Gastrocnemius medialis (tissue), 4 donors: ENCODE results near the gene DCLRE1A.

Experiments used
- POLR2A ChIP-seq, 2 donors: fragments of 450-650 bp; IDR thresholded peaks; one replicate each; pipeline ENCODE4 v1.6.1; 2017; ENCODE audit warnings: antibody characterized with exemption in 2 of 2, mild to moderate bottlenecking in 2 of 2, moderate library complexity in 2 of 2
- TF ChIP-seq, protein P1 (sequence below), 5 experiments: fragments of 450-650 bp in 3 of 5; fragments of 200-600 bp in 2 of 5; sonication (generic) in 2 of 5; IDR thresholded peaks in 4 of 5; conservative IDR thresholded peaks in 1 of 5; 1 replicate in 4 of 5; 2 replicates in 1 of 5; pipeline ENCODE4 v1.5.1; 2016 to 2019; ENCODE audit warnings: antibody characterized with exemption in 5 of 5, mild to moderate bottlenecking in 3 of 5, moderate library complexity in 3 of 5

DNA sequence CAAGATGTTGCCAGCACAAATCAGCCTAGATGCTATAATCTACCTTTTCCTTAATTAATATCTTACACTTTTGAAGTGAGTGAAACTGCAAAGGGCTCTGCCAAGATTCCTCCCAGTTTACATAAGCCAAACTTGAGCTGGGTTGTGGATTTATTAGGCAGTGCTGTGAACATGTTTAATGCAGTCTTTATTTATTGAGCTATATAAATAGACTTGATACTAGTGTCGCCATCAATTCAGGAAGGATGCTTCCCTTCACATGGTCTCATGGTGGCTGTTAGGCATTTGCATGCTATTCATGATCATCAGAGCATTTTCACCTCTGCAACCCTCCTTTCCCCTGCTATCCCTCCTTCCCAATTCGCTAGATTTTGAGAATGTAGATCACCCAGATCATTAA lies 62.2 kb downstream of the DCLRE1A start:
- TF ChIP-seq, protein P1, sequence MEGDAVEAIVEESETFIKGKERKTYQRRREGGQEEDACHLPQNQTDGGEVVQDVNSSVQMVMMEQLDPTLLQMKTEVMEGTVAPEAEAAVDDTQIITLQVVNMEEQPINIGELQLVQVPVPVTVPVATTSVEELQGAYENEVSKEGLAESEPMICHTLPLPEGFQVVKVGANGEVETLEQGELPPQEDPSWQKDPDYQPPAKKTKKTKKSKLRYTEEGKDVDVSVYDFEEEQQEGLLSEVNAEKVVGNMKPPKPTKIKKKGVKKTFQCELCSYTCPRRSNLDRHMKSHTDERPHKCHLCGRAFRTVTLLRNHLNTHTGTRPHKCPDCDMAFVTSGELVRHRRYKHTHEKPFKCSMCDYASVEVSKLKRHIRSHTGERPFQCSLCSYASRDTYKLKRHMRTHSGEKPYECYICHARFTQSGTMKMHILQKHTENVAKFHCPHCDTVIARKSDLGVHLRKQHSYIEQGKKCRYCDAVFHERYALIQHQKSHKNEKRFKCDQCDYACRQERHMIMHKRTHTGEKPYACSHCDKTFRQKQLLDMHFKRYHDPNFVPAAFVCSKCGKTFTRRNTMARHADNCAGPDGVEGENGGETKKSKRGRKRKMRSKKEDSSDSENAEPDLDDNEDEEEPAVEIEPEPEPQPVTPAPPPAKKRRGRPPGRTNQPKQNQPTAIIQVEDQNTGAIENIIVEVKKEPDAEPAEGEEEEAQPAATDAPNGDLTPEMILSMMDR (IDR thresholded peaks at IDR 0.05 in 4 of 5, conservative IDR thresholded peaks at IDR 0.05 in 1 of 5) = no peak
- no peak for TF ChIP-seq POLR2A (IDR thresholded peaks at IDR 0.05)
